OCI-LY3 (cell line): ENCODE data around the gene BROX.

Experiments used
- EZH2phosphoT487 ChIP-seq: fragments of 200-600 bp; shearing (Covaris generic); IDR thresholded peaks from 2 replicates; pipeline ENCODE4 v1.6.1; 2018; ENCODE audit warnings: antibody characterized with exemption, mixed run types, low read depth
- TF ChIP-seq, protein P1 (sequence below): fragments of 200-600, 300-600 bp; sonication (generic); IDR thresholded peaks from 2 replicates; pipeline ENCODE4 v1.5.1; 2014; ENCODE audit warnings: antibody characterized with exemption, low read length, low read depth

DNA sequence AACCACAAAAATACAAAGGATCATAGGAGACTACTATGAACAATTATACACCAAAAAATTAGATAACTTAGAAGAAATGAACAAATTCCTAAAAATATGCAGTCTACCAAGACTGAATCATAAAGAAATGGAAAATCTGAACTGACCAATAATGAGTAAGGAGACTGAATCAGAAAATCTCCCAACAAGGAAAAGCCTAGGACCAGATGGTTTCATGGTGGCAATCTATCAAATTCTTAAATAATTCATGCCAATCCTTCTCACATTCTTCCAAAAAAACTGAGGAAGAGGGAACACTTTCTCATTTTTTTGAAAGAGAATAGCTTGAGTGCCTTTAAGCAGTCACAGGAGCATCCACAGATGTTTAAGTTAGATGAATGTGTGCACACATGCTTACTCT is 70.7 kb downstream of the BROX start:
- TF ChIP-seq, protein P1, sequence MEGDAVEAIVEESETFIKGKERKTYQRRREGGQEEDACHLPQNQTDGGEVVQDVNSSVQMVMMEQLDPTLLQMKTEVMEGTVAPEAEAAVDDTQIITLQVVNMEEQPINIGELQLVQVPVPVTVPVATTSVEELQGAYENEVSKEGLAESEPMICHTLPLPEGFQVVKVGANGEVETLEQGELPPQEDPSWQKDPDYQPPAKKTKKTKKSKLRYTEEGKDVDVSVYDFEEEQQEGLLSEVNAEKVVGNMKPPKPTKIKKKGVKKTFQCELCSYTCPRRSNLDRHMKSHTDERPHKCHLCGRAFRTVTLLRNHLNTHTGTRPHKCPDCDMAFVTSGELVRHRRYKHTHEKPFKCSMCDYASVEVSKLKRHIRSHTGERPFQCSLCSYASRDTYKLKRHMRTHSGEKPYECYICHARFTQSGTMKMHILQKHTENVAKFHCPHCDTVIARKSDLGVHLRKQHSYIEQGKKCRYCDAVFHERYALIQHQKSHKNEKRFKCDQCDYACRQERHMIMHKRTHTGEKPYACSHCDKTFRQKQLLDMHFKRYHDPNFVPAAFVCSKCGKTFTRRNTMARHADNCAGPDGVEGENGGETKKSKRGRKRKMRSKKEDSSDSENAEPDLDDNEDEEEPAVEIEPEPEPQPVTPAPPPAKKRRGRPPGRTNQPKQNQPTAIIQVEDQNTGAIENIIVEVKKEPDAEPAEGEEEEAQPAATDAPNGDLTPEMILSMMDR: no peak
- no peak for TF ChIP-seq EZH2phosphoT487
